Glutamatergic neuron (in vitro differentiated cells): Measurements from ENCODE around the gene PRCC. TPM values are rescaled to one million over a fixed set of nuclear protein-coding genes. Genes with fewer than 3 reads are reported as not detected.

ENCODE experiments used
- DNase-seq: peaks from one replicate; pipeline ENCODE4 v3.0.0; 2022
- H3K27ac Mint-ChIP-seq: one replicate; pipeline ENCODE4 v1.8.0; 2020; ENCODE audit warnings: mild to moderate bottlenecking, mixed read lengths, inconsistent platforms; ENCODE audit not compliant: unreplicated experiment
- H3K27me3 Mint-ChIP-seq: one replicate; pipeline ENCODE4 v1.8.0; 2020; ENCODE audit warnings: mild to moderate bottlenecking, moderate library complexity, mixed read lengths, inconsistent platforms; ENCODE audit not compliant: unreplicated experiment
- H3K36me3 Mint-ChIP-seq: one replicate; pipeline ENCODE4 v1.8.0; 2020; ENCODE audit warnings: mild to moderate bottlenecking, mixed read lengths, inconsistent platforms; ENCODE audit not compliant: unreplicated experiment
- H3K4me1 Mint-ChIP-seq: one replicate; pipeline ENCODE4 v1.8.0; 2020; ENCODE audit warnings: mild to moderate bottlenecking, low read depth, mixed read lengths, inconsistent platforms; ENCODE audit not compliant: unreplicated experiment
- H3K4me3 Mint-ChIP-seq: one replicate; pipeline ENCODE4 v1.8.0; 2020; ENCODE audit warnings: mild to moderate bottlenecking, mixed read lengths, inconsistent platforms; ENCODE audit not compliant: unreplicated experiment
- H3K9me3 Mint-ChIP-seq: one replicate; pipeline ENCODE4 v1.8.0; 2020; ENCODE audit warnings: mild to moderate bottlenecking, moderate library complexity, mixed read lengths, inconsistent platforms; ENCODE audit not compliant: unreplicated experiment
- total RNA-seq: library from RNA; stranded (reverse); fragmentation: NEBNext Ultra II Directional; extraction: Animal tissue kit (Norgen Biotek cat#: 25700); gene quantifications from one replicate; pipeline ENCODE4 v1.2.1, GENCODE V29; 2021; ENCODE audit not compliant: unreplicated experiment
- TF ChIP-seq, protein P1 (sequence below): fragments of 200-600 bp; sonication (generic); IDR thresholded peaks from one replicate; pipeline ENCODE4 v1.5.0; 2021; ENCODE audit not compliant: partially characterized antibody, unreplicated experiment

The PRCC gene
- total RNA-seq, 1 donor from 2014 or later = 88.8 TPM

- no peak overlapping the region for H3K4me3 Mint-ChIP-seq
- H3K36me3 Mint-ChIP-seq = peaks cover 5% of the 10 kb centered on the region
- DNase-seq = no peak
- H3K4me1 Mint-ChIP-seq = no peaks in the 10 kb centered on the region
- peaks cover 3% of the 10 kb centered on the region for H3K27me3 Mint-ChIP-seq
- TF ChIP-seq, protein P1, sequence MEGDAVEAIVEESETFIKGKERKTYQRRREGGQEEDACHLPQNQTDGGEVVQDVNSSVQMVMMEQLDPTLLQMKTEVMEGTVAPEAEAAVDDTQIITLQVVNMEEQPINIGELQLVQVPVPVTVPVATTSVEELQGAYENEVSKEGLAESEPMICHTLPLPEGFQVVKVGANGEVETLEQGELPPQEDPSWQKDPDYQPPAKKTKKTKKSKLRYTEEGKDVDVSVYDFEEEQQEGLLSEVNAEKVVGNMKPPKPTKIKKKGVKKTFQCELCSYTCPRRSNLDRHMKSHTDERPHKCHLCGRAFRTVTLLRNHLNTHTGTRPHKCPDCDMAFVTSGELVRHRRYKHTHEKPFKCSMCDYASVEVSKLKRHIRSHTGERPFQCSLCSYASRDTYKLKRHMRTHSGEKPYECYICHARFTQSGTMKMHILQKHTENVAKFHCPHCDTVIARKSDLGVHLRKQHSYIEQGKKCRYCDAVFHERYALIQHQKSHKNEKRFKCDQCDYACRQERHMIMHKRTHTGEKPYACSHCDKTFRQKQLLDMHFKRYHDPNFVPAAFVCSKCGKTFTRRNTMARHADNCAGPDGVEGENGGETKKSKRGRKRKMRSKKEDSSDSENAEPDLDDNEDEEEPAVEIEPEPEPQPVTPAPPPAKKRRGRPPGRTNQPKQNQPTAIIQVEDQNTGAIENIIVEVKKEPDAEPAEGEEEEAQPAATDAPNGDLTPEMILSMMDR = no peak
- H3K27ac Mint-ChIP-seq = no peak overlapping the region
- no peaks in the 10 kb centered on the region for H3K9me3 Mint-ChIP-seq
These were observed 20.8 kb downstream of the PRCC start for GRCh38 chr1:156788136-156788535.

GRCh38 chr1:156789621-156790318 lies 22.4 kb downstream of the PRCC start:
- no peak overlapping the region for H3K27ac Mint-ChIP-seq
- no peaks in the 10 kb centered on the region for H3K9me3 Mint-ChIP-seq
- H3K36me3 Mint-ChIP-seq = peaks cover 5% of the 10 kb centered on the region
- TF ChIP-seq, protein P1 = no peak
- H3K27me3 Mint-ChIP-seq = peaks cover 3% of the 10 kb centered on the region
- no peak for DNase-seq
- no peaks in the 10 kb centered on the region for H3K4me1 Mint-ChIP-seq
- H3K4me3 Mint-ChIP-seq = no peak overlapping the region

DNA sequence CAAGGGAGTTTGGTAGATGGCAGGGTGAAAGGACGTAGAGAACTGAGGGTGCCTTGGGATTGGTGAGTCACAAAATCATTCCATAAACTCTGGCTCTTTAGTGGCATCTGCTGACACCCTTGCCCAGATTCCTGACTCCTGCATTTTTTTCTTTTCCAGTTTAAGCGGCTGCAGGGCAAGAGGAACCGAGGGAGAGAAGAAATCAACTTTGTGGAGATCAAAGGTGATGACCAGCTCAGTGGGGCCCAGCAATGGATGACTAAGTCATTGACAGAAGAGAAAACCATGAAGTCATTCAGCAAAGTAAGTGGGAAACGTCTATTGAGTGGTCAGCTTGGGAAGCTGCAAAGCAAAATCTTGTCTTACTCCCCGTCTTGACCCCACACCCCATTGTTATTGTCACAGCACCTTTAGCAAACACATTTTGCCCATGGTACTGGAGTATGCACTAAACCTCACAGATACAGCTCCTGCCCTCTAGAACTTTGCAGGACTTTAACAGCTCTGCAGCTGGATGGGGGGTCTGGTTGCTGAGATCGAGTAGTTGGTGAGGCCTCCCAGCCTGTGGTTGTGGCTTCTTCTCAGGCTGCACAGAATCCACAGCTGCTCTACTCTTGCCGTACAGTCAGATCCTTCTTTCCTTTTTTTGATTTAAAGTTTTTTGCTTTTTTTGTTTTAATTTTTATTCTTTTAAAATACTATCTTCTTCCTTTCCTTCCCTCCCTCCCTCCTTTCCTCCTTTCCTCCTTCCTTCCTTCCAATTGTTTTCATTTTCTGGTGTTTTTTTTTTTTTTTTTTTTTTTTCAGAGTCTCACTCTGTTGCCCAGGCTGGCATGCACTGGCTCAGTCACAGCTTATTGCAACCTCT lies 27.4 kb downstream of the PRCC start:
- Mint-ChIP-seq H3K27ac (no peak overlapping the region), H3K36me3 (no peaks in the 10 kb centered on the region), H3K9me3 (no peaks in the 10 kb centered on the region), H3K27me3 (no peaks in the 10 kb centered on the region), H3K4me1 (peaks cover 10% of the 10 kb centered on the region), H3K4me3 (no peak overlapping the region)
- TF ChIP-seq, protein P1 = no peak
- DNase-seq = no peak

DNA sequence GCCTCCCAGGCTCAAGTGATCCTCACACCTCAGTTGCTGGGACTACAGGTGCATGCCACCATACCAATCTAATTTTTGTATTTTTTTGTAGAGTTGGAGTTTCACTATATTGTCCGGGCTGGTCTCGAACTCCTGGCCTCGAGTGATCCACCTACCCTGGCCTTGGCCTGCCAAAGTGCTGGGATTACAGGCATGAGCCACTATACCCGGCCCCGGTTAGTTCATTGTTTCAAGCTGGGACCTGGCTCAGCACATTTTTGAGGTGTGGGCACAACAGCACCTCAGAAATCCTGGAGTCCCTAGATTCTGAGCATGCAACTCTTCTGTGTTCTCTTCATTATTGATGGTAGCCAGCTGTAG lies 28.0 kb downstream of the PRCC start:
- no peaks in the 10 kb centered on the region for H3K36me3 Mint-ChIP-seq
- TF ChIP-seq, protein P1 = no peak
- no peaks in the 10 kb centered on the region for H3K9me3 Mint-ChIP-seq

GRCh38 chr1:156795787-156796186 lies 28.5 kb downstream of the PRCC start:
- DNase-seq = no peak
- H3K36me3 Mint-ChIP-seq = no peaks in the 10 kb centered on the region
- peaks cover 12% of the 10 kb centered on the region for H3K4me1 Mint-ChIP-seq
- H3K27me3 Mint-ChIP-seq = no peaks in the 10 kb centered on the region
- TF ChIP-seq, protein P1 = no peak
- H3K9me3 Mint-ChIP-seq = no peaks in the 10 kb centered on the region
- H3K4me3 Mint-ChIP-seq = no peak overlapping the region
- no peak overlapping the region for H3K27ac Mint-ChIP-seq

More for the DNA sequence above, 28.0 kb downstream of the PRCC start:
- Mint-ChIP-seq H3K4me1 (peaks cover 12% of the 10 kb centered on the region), H3K27me3 (no peaks in the 10 kb centered on the region), H3K4me3 (no peak overlapping the region), H3K27ac (no peak overlapping the region)
- no peak for DNase-seq
